SK-N-SH (cell line): ENCODE data around the gene RYR3. TPM values are rescaled to one million over a fixed set of nuclear protein-coding genes. Genes with fewer than 3 reads are reported as not detected.

ENCODE experiments used
- CTCF ChIA-PET: fragments of 300-600, 350-600 bp; formaldehyde crosslinking; extraction: SDS; loops from one replicate; lab custom pipeline; 2021; lab: Yijun Ruan, JAX
- POLR2A ChIA-PET: fragments of 350-600 bp; sonication (Branson Sonifier 250); formaldehyde crosslinking; extraction: SDS; loops from one replicate; lab custom pipeline; 2020; ENCODE audit warnings: antibody characterized with exemption, inconsistent platforms; lab: Yijun Ruan, JAX
- DNase-seq: peaks from one replicate; pipeline ENCODE4 v3.0.0; 2012
- H2AFZ ChIP-seq: fragments of 200-600 bp; sonication (generic); 2 replicates; pipeline ENCODE4 v1.8.1; 2016; ENCODE audit warnings: antibody characterized with exemption, mild to moderate bottlenecking, low read depth
- H3F3A ChIP-seq: fragments of 200-600 bp; sonication (generic); replicated peaks from 2 replicates; pipeline ENCODE3; 2016; ENCODE audit warnings: antibody characterized with exemption, mild to moderate bottlenecking; ENCODE audit not compliant: insufficient read depth
- H3K27ac ChIP-seq, 2 experiments: fragments of 200-500 bp in 1 of 2; fragments of 200-600 bp in 1 of 2; sonication (Bioruptor generic) in 1 of 2; sonication (generic), shearing (Covaris generic) in 1 of 2; 2 replicates each; pipeline versions ENCODE4 v1.5.1 to v1.6.1; 2014 to 2016; ENCODE audit warnings: low read depth in 2 of 2, inconsistent platforms in 1 of 2, low read length in 1 of 2, mild to moderate bottlenecking in 1 of 2, mixed read lengths in 1 of 2
- H3K27me3 ChIP-seq: fragments of 200-600 bp; sonication (generic), shearing (Covaris generic); 2 replicates; pipeline ENCODE4 v1.6.1; 2016; ENCODE audit warnings: mixed run types; ENCODE audit not compliant: insufficient read depth
- H3K36me3 ChIP-seq, 2 experiments: fragments of 200-500 bp in 1 of 2; fragments of 200-600 bp in 1 of 2; sonication (Bioruptor generic) in 1 of 2; sonication (generic) in 1 of 2; replicated peaks in 1 of 2; 2 replicates each; pipeline versions ENCODE3 to v1.5.1; 2014 to 2016; ENCODE audit warnings: low read length in 1 of 2, mild to moderate bottlenecking in 1 of 2; ENCODE audit not compliant: insufficient read depth in 2 of 2, control insufficient read depth in 1 of 2
- H3K4me1 ChIP-seq, 2 experiments: fragments of 200-500 bp in 1 of 2; fragments of 200-600 bp in 1 of 2; sonication (Bioruptor generic) in 1 of 2; sonication (generic), shearing (Covaris generic) in 1 of 2; 2 replicates each; pipeline versions ENCODE4 v1.5.1 to v1.6.1; 2014 to 2016; ENCODE audit warnings: low read depth in 1 of 2, low read length in 1 of 2, mixed run types in 1 of 2; ENCODE audit not compliant: insufficient read depth in 2 of 2, control insufficient read depth in 1 of 2
- H3K4me2 ChIP-seq: fragments of 200-600 bp; sonication (generic), shearing (Covaris generic); 2 replicates; pipeline ENCODE4 v1.6.1; 2017; ENCODE audit warnings: mixed run types
- H3K4me3 ChIP-seq, 2 experiments: fragments of 200-500 bp in 1 of 2; fragments of 200-600 bp in 1 of 2; sonication (Bioruptor generic) in 1 of 2; sonication (generic), shearing (Covaris generic) in 1 of 2; 2 replicates each; pipeline versions ENCODE4 v1.5.1 to v1.8.1; 2014 to 2016; ENCODE audit warnings: low read depth in 2 of 2, inconsistent platforms in 1 of 2, low read length in 1 of 2, mild to moderate bottlenecking in 1 of 2, mixed read lengths in 1 of 2, moderate library complexity in 1 of 2
- H3K79me2 ChIP-seq: fragments of 200-600 bp; sonication (generic); 2 replicates; pipeline ENCODE4 v1.8.1; 2017; ENCODE audit warnings: mild to moderate bottlenecking; ENCODE audit not compliant: insufficient read depth
- H3K9ac ChIP-seq: fragments of 200-600 bp; sonication (generic); 2 replicates; pipeline ENCODE4 v1.6.1; 2017; ENCODE audit warnings: mixed run types
- H3K9me2 ChIP-seq: fragments of 200-600 bp; sonication (generic); 2 replicates; pipeline ENCODE4 v1.6.1; 2017; ENCODE audit warnings: mixed run types
- H3K9me3 ChIP-seq: fragments of 200-600 bp; sonication (generic); 2 replicates; pipeline ENCODE4 v1.6.1; 2017; ENCODE audit warnings: mixed run types, mild to moderate bottlenecking, moderate library complexity
- H4K20me1 ChIP-seq: fragments of 200-600 bp; sonication (generic); 2 replicates; pipeline ENCODE4 v1.6.1; 2017; ENCODE audit warnings: mild to moderate bottlenecking, mixed run types; ENCODE audit not compliant: insufficient read depth
- CHD2 ChIP-seq: fragments of 150-350 bp; IDR thresholded peaks from 2 replicates; pipeline ENCODE4 v1.6.1; 2018; ENCODE audit warnings: low read length; ENCODE audit not compliant: partially characterized antibody
- CTCF ChIP-seq: fragments of 200-600 bp; sonication (generic); IDR thresholded peaks from 2 replicates; pipeline ENCODE4 v1.6.1; 2017; ENCODE audit warnings: antibody characterized with exemption, mild to moderate bottlenecking, moderate library complexity
- ELF1 ChIP-seq: IDR thresholded peaks from 2 replicates; pipeline ENCODE4 v1.4.0; 2012
- EZH2phosphoT487 ChIP-seq: fragments of 200-600 bp; sonication (generic); IDR thresholded peaks from 2 replicates; pipeline ENCODE4 v1.6.1; 2017; ENCODE audit warnings: low read depth, mixed run types, mild to moderate bottlenecking, antibody characterized with exemption, moderate library complexity, borderline replicate concordance
- FOSL2 ChIP-seq: IDR thresholded peaks from 2 replicates; pipeline ENCODE4 v1.4.0; 2012; ENCODE audit warnings: low read depth, mild to moderate bottlenecking, moderate library complexity, borderline replicate concordance
- RAD21 ChIP-seq: IDR thresholded peaks from 2 replicates; pipeline ENCODE4 v1.6.1; 2012; ENCODE audit warnings: mild to moderate bottlenecking, low read length
- REST ChIP-seq: IDR thresholded peaks from 2 replicates; pipeline ENCODE4 v1.6.1; 2012; ENCODE audit warnings: mild to moderate bottlenecking, low read depth, low read length, moderate library complexity
- SIN3A ChIP-seq: IDR thresholded peaks from 2 replicates; pipeline ENCODE4 v1.6.1; 2012; ENCODE audit warnings: low read depth, mild to moderate bottlenecking, low read length, moderate library complexity, borderline replicate concordance
- TAF1 ChIP-seq: IDR thresholded peaks from 2 replicates; pipeline ENCODE4 v1.6.1; 2012; ENCODE audit warnings: low read depth, mild to moderate bottlenecking, low read length, moderate library complexity, borderline replicate concordance
- USF1 ChIP-seq: IDR thresholded peaks from 2 replicates; pipeline ENCODE4 v1.4.0; 2012; ENCODE audit warnings: low read depth, borderline replicate concordance
- USF2 ChIP-seq: fragments of 150-350 bp; IDR thresholded peaks from 2 replicates; pipeline ENCODE4 v1.6.1; 2017; ENCODE audit warnings: antibody characterized with exemption, low read length, low read depth, borderline replicate concordance
- YY1 ChIP-seq: IDR thresholded peaks from 2 replicates; pipeline ENCODE4 v1.4.0; 2012; ENCODE audit warnings: low read depth, mild to moderate bottlenecking
- WGBS: methylation state at CpG from one replicate; pipeline ENCODE4 v1.1.6; 2017; ENCODE audit warnings: low lambda C conversion rate; 5-methylcytosine and 5-hydroxymethylcytosine counted together
- polyA plus RNA-seq, 3 experiments: library from polyadenylated mRNA; depleted of rRNA; stranded (reverse); fragments of >200 nt; gene quantifications; 2 replicates each; pipeline ENCODE4 v1.2.3, GENCODE V29; 2012
- TF ChIP-seq, protein P1 (sequence below): IDR thresholded peaks from 2 replicates; pipeline ENCODE4 v1.4.0; 2012; ENCODE audit warnings: low read depth, borderline replicate concordance
- TF ChIP-seq, protein P2 (sequence below): IDR thresholded peaks from 2 replicates; pipeline ENCODE4; 2012

The RYR3 gene
- polyA plus RNA-seq, 1 of the 3 experiments (the other 2 are of a cell fraction), result 0.02 TPM

- Histone ChIP-seq H3K27ac (no peak overlapping the region), H3K9ac (no peak overlapping the region), H3F3A (no peaks in the 10 kb centered on the region), H3K36me3 (no peaks in the 10 kb centered on the region), H3K4me1 (no peaks in the 10 kb centered on the region), H3K27me3 (no peaks in the 10 kb centered on the region; the same call in 1 of the 2 replicates), H2AFZ (no peak overlapping the region), H4K20me1 (no peaks in the 10 kb centered on the region), H3K9me3 (no peaks in the 10 kb centered on the region), H3K4me3 (no peak overlapping the region), H3K9me2 (no peaks in the 10 kb centered on the region), H3K79me2 (no peaks in the 10 kb centered on the region), H3K4me2 (no peak overlapping the region)
- CTCF ChIA-PET, result interaction anchor here (0.7 to 1.8 kb wide), 2 partner anchors 13 to 380 kb away, joined by 3 to 6 read pairs; no protein-coding TSS in a partner anchor
- DNase-seq, result no peak
- 40% methylated on average over 3 of the region's 3 CpGs for WGBS
- POLR2A ChIA-PET, result no interaction called here
- TF ChIP-seq YY1 (no peak), CTCF (no peak), TAF1 (no peak), USF1 (no peak), FOSL2 (no peak)
- TF ChIP-seq, protein P1, sequence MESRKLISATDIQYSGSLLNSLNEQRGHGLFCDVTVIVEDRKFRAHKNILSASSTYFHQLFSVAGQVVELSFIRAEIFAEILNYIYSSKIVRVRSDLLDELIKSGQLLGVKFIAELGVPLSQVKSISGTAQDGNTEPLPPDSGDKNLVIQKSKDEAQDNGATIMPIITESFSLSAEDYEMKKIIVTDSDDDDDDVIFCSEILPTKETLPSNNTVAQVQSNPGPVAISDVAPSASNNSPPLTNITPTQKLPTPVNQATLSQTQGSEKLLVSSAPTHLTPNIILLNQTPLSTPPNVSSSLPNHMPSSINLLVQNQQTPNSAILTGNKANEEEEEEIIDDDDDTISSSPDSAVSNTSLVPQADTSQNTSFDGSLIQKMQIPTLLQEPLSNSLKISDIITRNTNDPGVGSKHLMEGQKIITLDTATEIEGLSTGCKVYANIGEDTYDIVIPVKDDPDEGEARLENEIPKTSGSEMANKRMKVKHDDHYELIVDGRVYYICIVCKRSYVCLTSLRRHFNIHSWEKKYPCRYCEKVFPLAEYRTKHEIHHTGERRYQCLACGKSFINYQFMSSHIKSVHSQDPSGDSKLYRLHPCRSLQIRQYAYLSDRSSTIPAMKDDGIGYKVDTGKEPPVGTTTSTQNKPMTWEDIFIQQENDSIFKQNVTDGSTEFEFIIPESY, result no peak
- TF ChIP-seq, protein P2, sequence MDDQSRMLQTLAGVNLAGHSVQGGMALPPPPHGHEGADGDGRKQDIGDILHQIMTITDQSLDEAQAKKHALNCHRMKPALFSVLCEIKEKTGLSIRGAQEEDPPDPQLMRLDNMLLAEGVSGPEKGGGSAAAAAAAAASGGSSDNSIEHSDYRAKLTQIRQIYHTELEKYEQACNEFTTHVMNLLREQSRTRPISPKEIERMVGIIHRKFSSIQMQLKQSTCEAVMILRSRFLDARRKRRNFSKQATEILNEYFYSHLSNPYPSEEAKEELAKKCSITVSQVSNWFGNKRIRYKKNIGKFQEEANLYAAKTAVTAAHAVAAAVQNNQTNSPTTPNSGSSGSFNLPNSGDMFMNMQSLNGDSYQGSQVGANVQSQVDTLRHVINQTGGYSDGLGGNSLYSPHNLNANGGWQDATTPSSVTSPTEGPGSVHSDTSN, result no peak
Observed at GRCh38 chr15:33384307-33384706, 73.5 kb downstream of the RYR3 start.

DNA sequence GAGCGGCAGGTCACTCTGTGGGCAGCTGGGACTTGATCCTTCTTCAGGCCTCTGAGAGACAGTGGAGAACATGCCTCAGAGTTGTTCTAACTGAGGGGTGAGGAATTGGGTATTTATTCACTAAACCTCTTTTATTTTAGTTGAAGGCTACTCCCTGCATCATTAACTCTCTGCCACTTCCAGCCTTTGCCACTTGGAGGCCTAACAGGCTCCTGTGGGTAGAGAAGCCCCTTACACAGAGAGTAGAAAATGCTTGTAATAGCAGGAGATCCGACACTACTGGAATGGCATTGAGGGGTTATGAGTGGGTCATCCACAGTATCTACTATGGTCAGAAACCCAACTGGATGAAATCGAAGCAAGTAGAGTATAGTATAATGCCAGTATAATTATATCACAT, 81.7 kb downstream of the RYR3 start:
- CTCF ChIA-PET, result no interaction called here
- H3K36me3 ChIP-seq, result no peaks in the 10 kb centered on the region
- H3K4me3 ChIP-seq, result no peak overlapping the region
- no peak for DNase-seq
- H3K79me2 ChIP-seq, result no peaks in the 10 kb centered on the region
- no peaks in the 10 kb centered on the region for H3F3A ChIP-seq
- no peaks in the 10 kb centered on the region for H4K20me1 ChIP-seq
- no peak overlapping the region for H3K4me2 ChIP-seq
- H3K4me1 ChIP-seq, result peaks cover 0 to 2% of the 10 kb centered on the region in 2 experiments; a peak in 1 of 4 replicates
- POLR2A ChIA-PET, result no interaction called here
- 65% methylated on average over 3 of the region's 3 CpGs for WGBS
- H3K9me3 ChIP-seq, result no peaks in the 10 kb centered on the region
- H3K9me2 ChIP-seq, result no peaks in the 10 kb centered on the region
- no peaks in the 10 kb centered on the region; the same call in 1 of the 2 replicates for H3K27me3 ChIP-seq
- no peak overlapping the region for H2AFZ ChIP-seq
- H3K27ac ChIP-seq, result no peak overlapping the region
- no peak overlapping the region for H3K9ac ChIP-seq
- TF ChIP-seq TAF1, result no peak
- TF ChIP-seq REST, result no peak
- no peak for TF ChIP-seq USF1
- no peak for TF ChIP-seq RAD21
- TF ChIP-seq CHD2, result no peak
- no peak for TF ChIP-seq USF2
- no peak for TF ChIP-seq EZH2phosphoT487
- no peak for TF ChIP-seq SIN3A
- no peak for TF ChIP-seq ELF1
